ENCODE measurements around the gene ZDHHC13. TPM values are rescaled to one million over a fixed set of nuclear protein-coding genes. Genes with fewer than 3 reads are reported as not detected.

ZDHHC13 gene
- total RNA-seq, 1 donor from 2014 or later = 10.6 TPM

- Mint-ChIP-seq H3K27me3 (ENCODE audit: low read depth, unreplicated experiment) (peaks cover 12% of the 10 kb centered on the region), H3K4me1 (ENCODE audit: low read depth, unreplicated experiment) (peaks cover 10% of the 10 kb centered on the region), H3K36me3 (ENCODE audit: low read depth, unreplicated experiment) (no peaks in the 10 kb centered on the region), H3K27ac (ENCODE audit: unreplicated experiment) (no peak overlapping the region), H3K4me3 (ENCODE audit: unreplicated experiment) (no peak overlapping the region), H3K9me3 (ENCODE audit: unreplicated experiment) (no peaks in the 10 kb centered on the region)
- DNase-seq (ENCODE audit: low read depth) = no peak
- FAIRE-seq = no peak
- no peak overlapping the region for H3K4me2 ChIP-seq (ENCODE audit: low read length)
- H2AFZ ChIP-seq (ENCODE audit: low read depth, low read length) = no peak overlapping the region
- H3K27ac ChIP-seq (ENCODE audit: low read depth, low read length) = no peak overlapping the region
- H3K27me3 ChIP-seq (ENCODE audit: insufficient read depth, low read length) = no peaks in the 10 kb centered on the region
- H3K9me3 ChIP-seq (ENCODE audit: insufficient read depth, low read depth, low read length) = no peaks in the 10 kb centered on the region
- H3K4me3 ChIP-seq (ENCODE audit: insufficient read depth, low read depth, low read length) = no peak overlapping the region
- H4K20me1 ChIP-seq (ENCODE audit: insufficient read depth, low read length) = no peaks in the 10 kb centered on the region
- no peaks in the 10 kb centered on the region for H3K79me2 ChIP-seq (ENCODE audit: insufficient read depth, low read length)
- TF ChIP-seq CTCF (IDR thresholded peaks at IDR 0.05; ENCODE audit: insufficient read depth, low read depth, low read length) = no peak
- no peak for TF ChIP-seq EZH2 (IDR thresholded peaks at IDR 0.05; ENCODE audit: insufficient read depth, low read length)
- H3K9ac ChIP-seq (ENCODE audit: low read length) = no peak overlapping the region
- H3K4me1 ChIP-seq (ENCODE audit: insufficient read depth, low read length) = peaks cover 14% of the 10 kb centered on the region
- H3K36me3 ChIP-seq (ENCODE audit: insufficient read depth, low read length) = no peaks in the 10 kb centered on the region
Observed at GRCh38 chr11:19084661-19085315, 32.2 kb upstream of the ZDHHC13 start.

- FAIRE-seq (peak; percentile 63), DNase-seq (ENCODE audit: low read depth) (peak; percentile 88)
- Mint-ChIP-seq H3K27ac (ENCODE audit: unreplicated experiment) (no peak overlapping the region), H3K9me3 (ENCODE audit: unreplicated experiment) (no peaks in the 10 kb centered on the region), H3K4me1 (ENCODE audit: low read depth, unreplicated experiment) (peaks cover 10% of the 10 kb centered on the region), H3K4me3 (ENCODE audit: unreplicated experiment) (no peak overlapping the region), H3K36me3 (ENCODE audit: low read depth, unreplicated experiment) (no peaks in the 10 kb centered on the region), H3K27me3 (ENCODE audit: low read depth, unreplicated experiment) (peaks cover 15% of the 10 kb centered on the region)
- H3K4me2 ChIP-seq (ENCODE audit: low read length) = peak overlapping the region; percentile 48
- no peaks in the 10 kb centered on the region for H3K9me3 ChIP-seq (ENCODE audit: insufficient read depth, low read depth, low read length)
- H2AFZ ChIP-seq (ENCODE audit: low read depth, low read length) = peak overlapping the region; percentile 8
- no peaks in the 10 kb centered on the region for H3K79me2 ChIP-seq (ENCODE audit: insufficient read depth, low read length)
- peak overlapping the region; percentile 49 for H3K27ac ChIP-seq (ENCODE audit: low read depth, low read length)
- no peaks in the 10 kb centered on the region for H3K27me3 ChIP-seq (ENCODE audit: insufficient read depth, low read length)
- H4K20me1 ChIP-seq (ENCODE audit: insufficient read depth, low read length) = no peaks in the 10 kb centered on the region
- no peak overlapping the region for H3K9ac ChIP-seq (ENCODE audit: low read length)
- peaks cover 7% of the 10 kb centered on the region for H3K4me1 ChIP-seq (ENCODE audit: insufficient read depth, low read length)
- no peaks in the 10 kb centered on the region for H3K36me3 ChIP-seq (ENCODE audit: insufficient read depth, low read length)
- no peak overlapping the region for H3K4me3 ChIP-seq (ENCODE audit: insufficient read depth, low read depth, low read length)
- TF ChIP-seq CTCF (IDR thresholded peaks at IDR 0.05; ENCODE audit: insufficient read depth, low read depth, low read length) (no peak), EZH2 (IDR thresholded peaks at IDR 0.05; ENCODE audit: insufficient read depth, low read length) (no peak)
Observed at GRCh38 chr11:19087658-19088057, 29.3 kb upstream of the ZDHHC13 start.

- Histone ChIP-seq H3K4me2 (ENCODE audit: low read length) (no peak overlapping the region), H4K20me1 (ENCODE audit: insufficient read depth, low read length) (no peaks in the 10 kb centered on the region), H3K27ac (ENCODE audit: low read depth, low read length) (no peak overlapping the region), H2AFZ (ENCODE audit: low read depth, low read length) (no peak overlapping the region), H3K36me3 (ENCODE audit: insufficient read depth, low read length) (no peaks in the 10 kb centered on the region), H3K79me2 (ENCODE audit: insufficient read depth, low read length) (no peaks in the 10 kb centered on the region), H3K27me3 (ENCODE audit: insufficient read depth, low read length) (no peaks in the 10 kb centered on the region), H3K9me3 (ENCODE audit: insufficient read depth, low read depth, low read length) (no peaks in the 10 kb centered on the region), H3K4me3 (ENCODE audit: insufficient read depth, low read depth, low read length) (no peak overlapping the region), H3K4me1 (ENCODE audit: insufficient read depth, low read length) (peaks cover 11% of the 10 kb centered on the region), H3K9ac (ENCODE audit: low read length) (no peak overlapping the region)
- Mint-ChIP-seq H3K4me3 (ENCODE audit: unreplicated experiment) (no peak overlapping the region), H3K4me1 (ENCODE audit: low read depth, unreplicated experiment) (peaks cover 14% of the 10 kb centered on the region), H3K36me3 (ENCODE audit: low read depth, unreplicated experiment) (no peaks in the 10 kb centered on the region), H3K27me3 (ENCODE audit: low read depth, unreplicated experiment) (peaks cover 7% of the 10 kb centered on the region), H3K27ac (ENCODE audit: unreplicated experiment) (no peak overlapping the region), H3K9me3 (ENCODE audit: unreplicated experiment) (no peaks in the 10 kb centered on the region)
- no peak for DNase-seq (ENCODE audit: low read depth)
- no peak for FAIRE-seq
- no peak for TF ChIP-seq EZH2 (IDR thresholded peaks at IDR 0.05; ENCODE audit: insufficient read depth, low read length)
- TF ChIP-seq CTCF (IDR thresholded peaks at IDR 0.05; ENCODE audit: insufficient read depth, low read depth, low read length) = no peak
Observed at GRCh38 chr11:19088791-19089190, 28.2 kb upstream of the ZDHHC13 start.
